VCaP (cell line): ENCODE measurements around the gene ADARB2.

Experiments used
- H3K27ac ChIP-seq: fragments of 450-650 bp; 2 replicates; pipeline ENCODE4 v1.5.1; 2017
- TF ChIP-seq, protein P1 (sequence below): fragments of 450-650 bp; conservative IDR thresholded peaks from 2 replicates; pipeline ENCODE4 v1.5.1; 2017; ENCODE audit warnings: mild to moderate bottlenecking, moderate library complexity

ADARB2 gene

DNA sequence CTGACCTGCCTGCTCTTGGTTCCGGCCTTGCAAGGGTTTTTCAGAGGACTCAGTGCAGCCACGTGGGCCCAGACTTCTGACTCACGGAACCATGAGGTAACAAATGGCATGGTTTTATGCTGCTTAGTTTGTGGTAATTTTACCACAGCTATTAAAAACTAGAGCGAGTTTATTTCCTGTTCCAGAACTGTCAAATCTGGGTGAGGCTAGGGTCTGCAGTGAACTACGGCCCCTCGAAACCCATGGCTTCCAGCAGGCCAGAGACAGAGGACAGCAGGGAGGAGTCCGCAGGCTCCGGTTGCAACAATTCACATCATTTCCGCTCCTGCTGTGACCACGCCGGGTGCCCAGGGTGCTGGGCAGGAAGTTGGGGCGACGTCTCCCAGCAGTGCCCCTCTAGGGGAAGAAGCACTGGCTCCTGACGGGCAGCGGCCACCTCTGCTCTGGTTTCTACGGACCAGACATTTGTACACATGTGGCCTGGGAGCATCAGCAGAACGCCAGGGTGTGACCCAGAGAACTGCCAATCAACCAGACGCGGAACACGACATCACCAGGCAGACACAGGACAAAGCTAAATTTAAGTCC is 74.8 kb downstream of the ADARB2 start:
- no peak overlapping the region for H3K27ac ChIP-seq
- TF ChIP-seq, protein P1, sequence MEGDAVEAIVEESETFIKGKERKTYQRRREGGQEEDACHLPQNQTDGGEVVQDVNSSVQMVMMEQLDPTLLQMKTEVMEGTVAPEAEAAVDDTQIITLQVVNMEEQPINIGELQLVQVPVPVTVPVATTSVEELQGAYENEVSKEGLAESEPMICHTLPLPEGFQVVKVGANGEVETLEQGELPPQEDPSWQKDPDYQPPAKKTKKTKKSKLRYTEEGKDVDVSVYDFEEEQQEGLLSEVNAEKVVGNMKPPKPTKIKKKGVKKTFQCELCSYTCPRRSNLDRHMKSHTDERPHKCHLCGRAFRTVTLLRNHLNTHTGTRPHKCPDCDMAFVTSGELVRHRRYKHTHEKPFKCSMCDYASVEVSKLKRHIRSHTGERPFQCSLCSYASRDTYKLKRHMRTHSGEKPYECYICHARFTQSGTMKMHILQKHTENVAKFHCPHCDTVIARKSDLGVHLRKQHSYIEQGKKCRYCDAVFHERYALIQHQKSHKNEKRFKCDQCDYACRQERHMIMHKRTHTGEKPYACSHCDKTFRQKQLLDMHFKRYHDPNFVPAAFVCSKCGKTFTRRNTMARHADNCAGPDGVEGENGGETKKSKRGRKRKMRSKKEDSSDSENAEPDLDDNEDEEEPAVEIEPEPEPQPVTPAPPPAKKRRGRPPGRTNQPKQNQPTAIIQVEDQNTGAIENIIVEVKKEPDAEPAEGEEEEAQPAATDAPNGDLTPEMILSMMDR, result no peak

DNA sequence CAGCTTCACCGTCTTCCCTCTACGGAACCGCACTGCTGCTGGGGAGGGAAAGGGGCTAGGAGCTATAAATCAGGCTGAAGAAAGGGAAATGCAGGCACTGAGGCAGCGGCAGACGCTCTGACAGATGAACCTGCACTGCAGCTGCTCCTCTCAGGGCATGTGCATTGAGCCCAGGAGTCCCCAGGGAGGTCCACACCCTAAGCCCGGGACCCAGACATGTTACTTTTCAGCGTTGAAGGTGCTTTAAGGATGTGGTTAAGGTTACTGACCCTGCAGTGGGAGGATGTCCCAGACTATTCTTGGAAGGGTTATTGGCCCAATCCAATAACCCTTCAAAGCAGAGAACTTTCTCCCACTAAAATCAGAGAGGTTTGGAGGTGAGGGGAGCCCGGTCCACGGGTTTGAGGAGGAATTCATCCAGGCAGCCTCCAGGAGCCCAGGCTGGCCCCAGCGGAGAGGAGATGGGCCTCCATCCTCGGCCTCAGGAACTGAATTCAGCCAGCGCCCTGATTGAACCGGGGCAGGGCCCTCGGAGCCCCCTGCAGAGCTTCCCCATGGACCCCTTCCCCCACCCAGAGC is 75.4 kb downstream of the ADARB2 start:
- TF ChIP-seq, protein P1, result no peak
- H3K27ac ChIP-seq, result no peak overlapping the region

DNA sequence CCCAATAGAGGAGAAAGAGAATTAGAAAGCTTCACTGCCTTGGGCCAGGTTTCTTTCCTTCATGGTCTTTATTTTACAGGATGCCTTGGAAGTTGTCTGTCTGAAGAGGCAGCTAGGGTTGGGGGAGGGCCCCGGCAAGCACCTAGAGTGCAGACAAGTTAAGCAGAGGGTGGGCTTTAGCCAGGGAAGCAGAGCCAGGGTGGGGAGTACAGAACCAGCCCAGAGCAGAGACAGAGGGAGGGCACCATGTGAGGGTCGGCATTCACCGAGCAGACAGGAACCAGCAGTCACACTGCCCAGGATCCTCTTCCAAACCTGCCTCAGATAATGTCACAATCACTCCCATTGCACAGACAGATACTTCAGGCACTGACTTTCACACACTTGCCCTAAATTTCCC is 75.9 kb downstream of the ADARB2 start:
- no peak overlapping the region for H3K27ac ChIP-seq
- TF ChIP-seq, protein P1, result no peak

DNA sequence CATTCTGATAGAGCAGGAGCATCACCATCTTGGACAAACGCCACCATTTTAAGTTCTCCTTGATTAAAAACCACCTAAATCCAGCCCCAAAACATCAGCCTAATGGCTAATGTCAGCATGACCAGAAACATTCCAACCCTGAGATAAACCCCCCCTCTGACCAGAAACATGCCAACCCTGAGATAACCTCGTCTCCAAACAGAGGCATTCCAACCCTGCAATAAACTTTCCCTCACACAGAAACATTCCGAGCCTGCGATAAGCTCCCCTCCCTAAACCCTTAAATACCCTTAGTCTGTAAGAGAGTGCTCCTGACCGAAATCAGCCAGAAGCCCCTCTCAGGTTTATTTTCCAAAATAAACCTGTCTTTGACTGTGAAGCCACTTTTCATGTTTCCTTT is 76.5 kb downstream of the ADARB2 start:
- TF ChIP-seq, protein P1, result no peak
- H3K27ac ChIP-seq, result no peak overlapping the region

DNA sequence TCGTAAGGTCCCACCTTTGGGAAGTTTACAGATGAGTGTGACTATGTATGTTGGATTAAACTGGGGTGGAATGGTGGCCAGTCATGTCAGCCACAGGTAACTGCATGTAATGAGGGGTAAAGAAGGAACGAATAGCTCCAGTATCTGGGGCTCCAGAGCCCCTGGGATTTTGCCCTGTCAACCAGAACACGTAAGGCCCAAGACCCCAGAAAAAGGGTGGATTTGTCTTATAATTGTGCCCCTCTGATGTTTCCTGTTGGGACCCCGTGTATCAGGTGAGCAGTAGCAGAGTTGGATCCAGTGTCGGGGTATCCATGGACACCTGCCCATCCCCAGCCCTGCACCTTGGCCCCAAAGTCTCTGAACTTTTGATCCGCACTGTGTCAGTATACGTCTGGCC is 76.9 kb downstream of the ADARB2 start:
- TF ChIP-seq, protein P1, result no peak
- no peak overlapping the region for H3K27ac ChIP-seq

DNA sequence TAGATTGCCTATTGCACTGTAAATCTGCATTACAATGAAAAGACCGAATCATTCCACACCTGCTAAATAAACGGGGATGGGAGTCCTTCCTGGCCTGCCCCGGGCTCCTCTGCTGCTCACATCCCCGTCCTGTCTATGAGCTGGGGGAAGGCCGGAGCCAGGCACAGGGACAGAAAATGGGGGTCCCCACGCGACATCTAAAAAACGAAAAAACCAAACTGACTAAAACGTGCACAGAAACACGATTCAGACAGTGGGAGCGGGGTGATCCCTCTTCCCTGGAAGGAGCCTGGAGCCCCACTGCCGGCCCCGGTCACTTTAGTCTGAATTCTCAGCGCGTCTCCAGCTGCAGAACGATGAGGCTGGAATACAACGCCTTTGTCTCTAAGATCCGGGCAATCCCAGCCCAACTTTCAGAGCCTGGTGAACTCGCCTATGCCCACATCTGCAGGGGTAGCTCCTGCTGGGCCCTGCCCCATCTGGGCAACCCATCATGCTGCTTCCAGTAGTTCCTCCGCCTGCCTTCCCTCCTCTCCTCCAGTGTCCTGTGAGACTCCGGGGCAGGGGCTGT is 78.0 kb downstream of the ADARB2 start:
- no peak overlapping the region for H3K27ac ChIP-seq
- TF ChIP-seq, protein P1, result no peak

DNA sequence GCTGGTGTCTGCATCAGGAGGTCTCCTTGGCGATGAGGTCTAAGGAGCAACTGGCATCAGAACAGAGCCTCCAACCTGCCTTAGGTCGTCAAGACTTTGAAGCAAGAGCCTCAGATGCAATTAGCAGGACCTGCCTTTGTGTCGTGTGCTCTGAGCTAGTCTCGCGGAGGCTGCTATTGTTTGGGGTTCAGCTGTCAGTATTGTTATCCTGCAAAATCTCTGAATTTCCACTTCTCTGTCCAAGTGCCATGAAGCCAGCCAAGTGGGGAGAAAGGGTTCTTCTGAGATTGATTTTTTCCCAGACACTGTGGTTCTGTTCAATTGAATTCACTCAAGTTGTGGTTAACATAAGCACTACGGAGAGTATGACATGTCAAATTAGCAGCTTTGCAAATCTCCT is 78.7 kb downstream of the ADARB2 start:
- H3K27ac ChIP-seq, result no peak overlapping the region
- TF ChIP-seq, protein P1, result no peak
